HG03457 (cell line): ENCODE results near the gene TCF3.
"Not testable (repeated sequence)": the region's sequence is repeated elsewhere in the genome, so short reads cannot be mapped to it uniquely, and the experiment has no call there.

Source experiments
- ATAC-seq: cut with Tn5 transposase; IDR thresholded peaks from one replicate; pipeline ENCODE4 v1.9.1; 2021; ENCODE audit warnings: moderate number of reproducible peaks; ENCODE audit not compliant: unreplicated experiment

Gene TCF3

GRCh38 chr19:1673645-1674292 is 21.4 kb upstream of the TCF3 start:
- no peak for ATAC-seq

- no peak for ATAC-seq
Observed at GRCh38 chr19:1672769-1673644, 20.6 kb upstream of the TCF3 start.

- no peak for ATAC-seq
Observed at GRCh38 chr19:1672038-1672768, 19.8 kb upstream of the TCF3 start.

- no peak for ATAC-seq
Observed at GRCh38 chr19:1671716-1672037, 19.3 kb upstream of the TCF3 start.

- ATAC-seq: not testable (repeated sequence)
Observed at GRCh38 chr19:1670747-1671146, 18.3 kb upstream of the TCF3 start.

GRCh38 chr19:1668486-1669270 is 16.3 kb upstream of the TCF3 start:
- no peak for ATAC-seq

GRCh38 chr19:1668048-1668485 is 15.7 kb upstream of the TCF3 start:
- no peak for ATAC-seq

- ATAC-seq: no peak
Observed at GRCh38 chr19:1665565-1666047, 13.2 kb upstream of the TCF3 start.

- ATAC-seq: no peak
Observed at GRCh38 chr19:1663852-1664251, 11.4 kb upstream of the TCF3 start.

GRCh38 chr19:1663227-1663626 is 10.8 kb upstream of the TCF3 start:
- ATAC-seq: not testable (repeated sequence)

- ATAC-seq: no peak
Observed at GRCh38 chr19:1661995-1662394, 9.6 kb upstream of the TCF3 start.

- no peak for ATAC-seq
Observed at GRCh38 chr19:1659084-1659427, 6.6 kb upstream of the TCF3 start.

- ATAC-seq: no peak
Observed at GRCh38 chr19:1658150-1659083, 6.0 kb upstream of the TCF3 start.

- no peak for ATAC-seq
Observed at GRCh38 chr19:1657746-1658145, 5.3 kb upstream of the TCF3 start.

- ATAC-seq: no peak
Observed at GRCh38 chr19:1656988-1657536, 4.6 kb upstream of the TCF3 start.

GRCh38 chr19:1655987-1656608 is 3.7 kb upstream of the TCF3 start:
- ATAC-seq: no peak

- no peak for ATAC-seq
Observed at GRCh38 chr19:1655131-1655981, 2.9 kb upstream of the TCF3 start.

- ATAC-seq: no peak
Observed at GRCh38 chr19:1654178-1654792, 1.9 kb upstream of the TCF3 start.
